ELF-1 (cell line): ENCODE results near the gene SELENOH.
"Not testable (repeated sequence)": the region's sequence is repeated elsewhere in the genome, so short reads cannot be mapped to it uniquely, and the experiment has no call there.

Experiments used
- DNase-seq: peaks from one replicate; pipeline ENCODE4 v3.0.0-alpha.2; 2016; ENCODE audit warnings: low read depth, low spot score

Gene SELENOH, protein sequence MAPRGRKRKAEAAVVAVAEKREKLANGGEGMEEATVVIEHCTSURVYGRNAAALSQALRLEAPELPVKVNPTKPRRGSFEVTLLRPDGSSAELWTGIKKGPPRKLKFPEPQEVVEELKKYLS

DNA sequence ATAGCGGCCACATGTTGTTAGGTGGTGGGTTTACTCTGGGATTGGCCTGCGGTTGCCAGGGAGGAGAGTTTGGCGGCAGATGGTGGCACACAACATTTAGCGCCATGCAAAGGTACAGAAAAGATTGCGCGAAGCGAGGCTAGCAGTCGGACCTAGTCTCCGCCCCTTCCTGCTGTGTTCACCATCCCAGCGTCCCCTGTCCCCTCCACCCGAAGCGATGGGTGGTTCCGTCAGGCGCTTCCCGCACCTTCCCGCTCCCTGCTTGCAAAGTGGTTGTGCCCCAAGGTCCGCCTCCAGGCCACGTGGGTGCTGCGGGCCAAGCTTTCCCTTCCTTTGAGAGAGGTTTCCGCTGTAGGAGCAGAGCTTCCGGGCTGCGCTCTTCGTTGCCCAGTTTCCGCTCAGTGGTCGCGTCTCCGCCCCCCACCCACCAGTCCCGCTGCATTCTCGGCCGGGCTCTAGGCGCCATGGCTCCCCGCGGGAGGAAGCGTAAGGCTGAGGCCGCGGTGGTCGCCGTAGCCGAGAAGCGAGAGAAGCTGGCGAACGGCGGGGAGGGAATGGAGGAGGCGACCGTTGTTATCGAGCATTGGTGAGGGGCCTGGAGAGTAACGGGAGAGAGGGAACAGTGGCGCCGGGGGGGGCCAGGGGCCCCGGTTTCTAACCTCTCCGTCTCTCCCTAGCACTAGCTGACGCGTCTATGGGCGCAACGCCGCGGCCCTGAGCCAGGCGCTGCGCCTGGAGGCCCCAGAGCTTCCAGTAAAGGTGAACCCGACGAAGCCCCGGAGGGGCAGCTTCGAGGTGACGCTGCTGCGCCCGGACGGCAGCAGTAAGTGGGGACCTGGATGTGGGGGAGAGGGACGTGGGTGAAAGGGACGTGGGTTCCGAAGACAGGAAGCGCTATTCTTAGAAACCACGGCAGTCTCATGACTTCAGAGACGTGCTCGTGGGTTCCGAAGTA is at the start of gene SELENOH:
Gene SELENOH (plus strand): TSS at position 360 of the 955 bp plus-strand sequence. CDS start 105 bp downstream, at position 465.
- peak; percentile 99 for DNase-seq

DNA sequence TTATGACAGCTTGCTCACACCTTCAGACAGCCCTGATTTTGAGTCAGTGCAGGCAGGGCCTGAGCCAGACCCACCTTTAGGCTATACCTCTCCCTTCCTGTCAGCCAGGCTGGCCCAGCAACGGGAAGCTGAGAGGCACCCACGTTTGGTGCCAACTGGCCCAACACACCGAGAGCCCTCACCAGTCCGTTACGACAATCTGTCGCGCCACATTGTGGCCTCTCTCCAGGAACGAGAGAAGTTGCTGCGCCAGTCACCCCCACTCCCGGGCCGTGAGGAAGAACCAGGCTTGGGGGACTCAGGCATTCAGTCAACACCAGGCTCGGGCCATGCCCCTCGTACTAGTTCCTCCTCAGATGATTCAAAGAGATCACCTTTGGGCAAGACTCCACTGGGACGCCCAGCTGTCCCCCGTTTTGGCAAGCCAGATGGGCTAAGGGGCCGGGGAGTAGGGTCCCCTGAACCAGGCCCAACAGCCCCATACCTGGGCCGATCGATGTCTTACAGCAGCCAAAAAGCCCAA is 42.4 kb upstream of the SELENOH start:
- no peak for DNase-seq

DNA sequence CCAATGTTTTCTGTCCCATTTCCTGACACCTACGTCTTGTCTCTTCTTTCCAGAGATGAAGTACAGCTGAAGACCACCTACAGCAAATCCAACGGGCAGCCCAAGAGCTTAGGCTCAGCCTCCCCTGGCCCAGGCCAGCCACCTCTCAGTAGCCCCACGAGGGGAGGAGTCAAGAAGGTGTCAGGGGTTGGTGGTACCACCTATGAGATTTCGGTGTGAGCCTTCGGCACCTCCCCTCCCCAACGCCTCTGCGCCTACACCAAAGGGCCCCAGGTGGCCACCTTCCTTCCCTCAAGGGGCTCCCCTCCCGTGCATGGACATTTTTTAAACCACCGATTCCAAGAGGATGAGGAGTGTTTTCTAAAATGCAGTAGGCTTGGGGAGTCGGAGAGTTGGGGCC is 41.5 kb upstream of the SELENOH start:
- DNase-seq = no peak

DNA sequence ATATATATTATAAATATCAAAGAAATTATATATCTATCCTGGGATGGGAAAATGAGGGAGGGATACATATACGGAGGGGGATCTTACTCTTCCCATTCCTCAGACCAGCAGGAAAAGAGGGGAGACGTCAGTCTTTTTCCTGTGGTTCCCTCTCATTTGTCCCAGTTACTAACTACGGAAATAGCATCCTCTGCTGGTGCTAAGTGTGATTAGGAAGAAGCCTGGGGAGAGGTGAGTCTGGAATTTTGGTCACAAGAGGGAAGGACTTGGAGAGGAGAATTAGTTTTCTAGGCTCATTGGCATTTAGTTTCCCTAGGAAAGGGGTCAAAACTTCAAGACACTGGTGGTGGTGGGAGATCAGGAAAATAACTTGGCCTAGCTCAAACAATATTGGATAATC is 40.9 kb upstream of the SELENOH start:
- DNase-seq = no peak

DNA sequence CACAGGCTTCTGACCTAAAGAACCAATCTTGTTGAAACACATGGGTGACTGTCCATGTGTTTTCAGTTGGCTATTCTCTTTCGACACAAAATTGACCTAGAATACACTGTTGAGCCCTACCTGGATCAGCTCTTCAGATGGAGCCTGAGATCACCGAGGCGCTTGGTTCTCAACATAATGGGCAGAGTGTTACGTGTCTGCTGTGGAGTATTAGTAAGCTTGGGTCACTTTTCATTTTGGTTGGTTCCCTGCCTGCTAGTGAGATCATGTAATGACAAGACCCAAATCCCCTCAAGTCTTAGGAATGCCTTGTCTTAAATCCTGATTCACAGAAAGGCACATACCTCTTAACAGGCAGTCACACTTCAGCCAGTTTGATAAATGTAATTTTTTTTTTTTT is 38.0 kb upstream of the SELENOH start:
- no peak for DNase-seq

DNA sequence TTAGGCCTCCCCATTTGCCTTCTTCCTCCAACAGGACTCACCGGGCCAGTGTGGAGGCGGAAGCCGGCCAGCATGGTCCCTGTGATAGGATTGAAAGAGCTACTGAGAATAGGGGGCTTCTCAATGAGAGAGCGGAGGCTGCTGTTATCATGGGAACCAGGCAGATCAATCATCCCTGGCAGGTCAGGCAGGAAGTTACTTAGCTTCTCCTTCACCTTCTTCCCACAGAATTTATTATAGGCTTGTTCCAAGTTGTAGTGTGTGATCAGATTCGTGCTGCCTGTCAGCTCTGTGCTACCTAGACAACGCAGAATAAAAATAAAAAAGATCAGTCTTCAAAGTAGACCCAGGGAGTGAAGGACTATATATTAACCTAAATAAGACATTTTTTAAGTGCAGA is 36.4 kb upstream of the SELENOH start:
- DNase-seq = no peak

DNA sequence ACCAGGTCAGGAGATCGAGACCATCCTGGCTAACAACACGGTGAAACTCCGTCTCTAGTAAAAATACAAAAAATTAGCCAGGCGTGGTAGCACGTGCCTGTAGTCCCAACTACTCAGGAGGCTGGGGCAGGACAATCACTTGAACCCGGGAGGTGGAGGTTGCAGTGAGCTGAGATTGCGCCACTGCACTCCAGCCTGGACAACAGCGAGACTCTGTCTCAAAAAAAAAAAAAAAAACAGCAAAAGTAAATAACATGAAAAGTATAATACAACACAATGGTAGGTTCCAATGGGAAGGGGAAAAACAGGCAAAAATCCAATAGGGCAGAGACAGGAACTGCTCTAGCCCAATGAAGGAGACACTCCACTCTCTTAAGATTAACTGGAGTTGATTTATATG is 35.9 kb upstream of the SELENOH start:
- not testable (repeated sequence) for DNase-seq

DNA sequence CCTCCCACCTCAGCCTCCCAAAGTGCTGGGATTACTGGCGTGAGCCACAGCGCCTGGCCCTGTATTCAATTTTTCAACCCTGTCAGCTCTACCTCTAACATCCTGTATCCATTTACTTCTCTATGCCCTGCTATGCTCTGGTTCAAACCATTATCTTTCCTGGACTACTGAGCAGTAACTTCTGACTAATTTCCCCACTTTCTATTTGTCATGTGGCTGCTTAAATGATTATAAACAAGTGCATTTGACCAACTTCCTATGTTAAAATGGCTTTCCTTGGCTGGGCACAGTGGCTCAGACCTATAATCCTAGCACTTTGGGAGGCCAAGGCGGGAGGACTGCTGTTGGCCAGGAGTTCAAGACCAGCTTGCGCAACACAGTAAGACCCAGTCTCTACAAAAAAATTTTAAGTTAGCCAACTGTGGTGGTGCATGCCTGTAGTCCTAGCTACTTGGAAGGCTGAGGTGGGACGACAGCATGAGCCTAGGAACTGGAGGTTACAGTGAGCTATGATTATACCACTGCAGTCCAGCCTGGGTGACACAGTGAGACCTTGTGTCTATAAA is 31.4 kb upstream of the SELENOH start:
- DNase-seq = no peak

DNA sequence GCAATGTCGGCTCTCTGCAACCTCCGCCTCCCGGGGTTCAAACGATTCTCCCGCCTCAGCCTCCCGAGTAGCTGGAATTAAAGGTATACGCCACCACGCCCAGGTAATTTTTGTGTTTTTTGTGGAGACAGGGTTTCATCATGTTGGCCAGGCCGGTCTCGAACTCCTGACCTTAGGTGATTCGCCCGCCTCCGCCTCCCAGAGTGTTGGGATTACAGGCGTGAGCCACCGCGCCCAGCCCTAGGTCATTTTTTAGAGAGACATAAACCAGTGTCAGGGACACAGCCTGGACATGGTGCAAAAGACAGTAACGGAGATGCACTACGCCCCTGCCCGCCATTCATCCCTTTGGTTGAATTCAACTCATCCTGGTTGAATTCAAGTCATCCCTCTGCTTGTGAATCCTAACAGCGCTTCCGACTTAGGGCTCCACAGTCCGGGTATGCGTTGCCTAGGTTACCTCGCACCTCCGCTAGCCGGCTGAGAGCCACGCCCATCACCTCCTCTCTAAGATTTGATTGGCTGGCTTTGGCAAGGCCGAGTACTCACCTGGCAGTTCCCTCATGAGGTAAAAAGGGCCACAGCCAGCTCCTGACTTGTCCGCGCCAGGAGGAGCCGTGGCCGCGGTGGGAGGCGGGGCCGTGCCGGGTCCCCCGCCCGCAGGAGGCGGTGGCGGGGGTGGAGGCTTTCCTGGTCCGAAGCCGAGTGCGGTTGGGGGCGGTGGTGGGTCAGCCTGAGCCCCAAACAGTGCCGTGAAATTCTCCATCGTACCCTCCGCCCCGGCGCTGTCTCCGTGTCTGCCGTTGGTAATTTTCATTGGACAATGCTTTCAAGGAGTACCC is 29.7 kb upstream of the SELENOH start, which contains the start of gene MED19:
Gene MED19 (minus strand): TSS at position 802 of the 842 bp plus-strand sequence. CDS start 36 bp downstream, at position 766.
- peak; percentile 99 for DNase-seq

DNA sequence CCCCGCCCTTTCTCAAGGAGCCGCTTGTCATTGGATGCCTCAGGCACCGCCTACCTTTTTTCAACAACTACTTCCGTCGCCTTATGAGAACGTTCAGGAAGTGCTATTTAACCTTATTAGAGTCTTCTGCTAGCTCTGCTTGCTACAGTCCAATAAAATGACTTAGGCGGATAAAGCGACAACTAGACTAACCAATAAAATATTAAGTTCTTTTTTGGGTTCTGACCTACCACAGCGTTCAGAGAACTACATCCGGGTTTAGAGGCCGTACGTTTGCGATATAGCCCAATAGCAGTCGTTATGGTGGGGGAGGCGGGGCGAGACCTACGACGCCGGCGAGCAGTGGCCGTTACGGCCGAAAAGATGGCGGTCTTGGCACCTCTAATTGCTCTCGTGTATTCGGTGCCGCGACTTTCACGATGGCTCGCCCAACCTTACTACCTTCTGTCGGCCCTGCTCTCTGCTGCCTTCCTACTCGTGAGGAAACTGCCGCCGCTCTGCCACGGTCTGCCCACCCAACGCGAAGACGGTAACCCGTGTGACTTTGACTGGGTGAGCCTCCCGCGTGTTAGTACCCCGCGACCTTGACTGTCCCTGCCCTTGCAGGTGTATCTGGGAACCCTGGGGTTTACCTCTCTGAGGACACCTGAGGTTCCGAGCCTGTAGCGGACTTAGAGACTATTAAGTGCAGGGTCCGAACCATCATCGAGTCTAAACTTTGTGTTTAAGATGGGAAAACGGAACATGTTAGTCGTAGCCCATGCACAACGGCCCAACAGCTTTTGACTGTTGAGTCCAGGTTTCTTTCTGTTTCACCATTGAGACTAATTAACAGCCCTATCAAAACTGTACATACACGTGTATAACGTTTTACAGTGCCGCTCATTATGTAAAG is 28.8 kb upstream of the SELENOH start, which contains the start of gene TMX2:
Gene TMX2 (plus strand): TSS at position 338 of the 895 bp plus-strand sequence. CDS start 26 bp downstream, at position 364.
- peak; percentile 97 for DNase-seq

DNA sequence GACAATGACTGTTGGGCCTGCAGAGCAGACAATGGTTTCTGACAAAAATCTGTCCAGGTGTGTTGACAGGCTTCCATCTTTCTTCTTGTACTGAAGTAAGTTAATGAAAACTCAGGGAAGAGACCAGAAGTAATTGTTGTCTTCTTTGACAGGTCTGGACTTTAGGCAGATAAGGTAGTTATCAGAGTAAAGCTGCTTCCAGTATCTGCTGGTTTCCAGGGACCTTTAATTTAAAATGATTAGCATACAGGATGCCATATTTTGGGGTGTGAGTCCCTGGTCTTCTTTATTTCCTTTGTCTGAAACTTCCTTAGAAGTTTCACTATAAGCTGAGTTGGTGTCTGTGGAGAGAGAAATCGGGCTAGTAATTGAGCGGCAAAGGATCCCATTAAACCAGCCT is 27.5 kb upstream of the SELENOH start:
- no peak for DNase-seq

DNA sequence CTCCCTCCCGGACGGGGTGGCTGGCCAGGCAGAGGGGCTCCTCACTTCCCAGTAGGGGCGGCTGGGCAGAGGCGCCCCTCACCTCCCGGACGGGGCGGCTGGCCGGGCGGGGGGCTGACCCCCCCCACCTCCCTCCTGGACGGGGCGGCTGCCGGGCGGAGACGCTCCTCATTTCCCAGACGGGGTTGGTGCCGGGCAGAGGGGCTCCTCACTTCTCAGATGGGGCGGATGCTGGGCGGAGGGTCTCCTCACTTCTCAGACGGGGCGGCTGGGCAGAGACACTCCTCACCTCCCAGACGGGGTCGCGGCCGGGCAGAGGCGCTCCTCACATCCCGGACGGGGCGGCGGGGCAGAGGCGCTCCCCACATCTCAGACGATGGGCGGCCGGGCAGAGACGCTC is 24.6 kb upstream of the SELENOH start:
- DNase-seq = not testable (repeated sequence)

DNA sequence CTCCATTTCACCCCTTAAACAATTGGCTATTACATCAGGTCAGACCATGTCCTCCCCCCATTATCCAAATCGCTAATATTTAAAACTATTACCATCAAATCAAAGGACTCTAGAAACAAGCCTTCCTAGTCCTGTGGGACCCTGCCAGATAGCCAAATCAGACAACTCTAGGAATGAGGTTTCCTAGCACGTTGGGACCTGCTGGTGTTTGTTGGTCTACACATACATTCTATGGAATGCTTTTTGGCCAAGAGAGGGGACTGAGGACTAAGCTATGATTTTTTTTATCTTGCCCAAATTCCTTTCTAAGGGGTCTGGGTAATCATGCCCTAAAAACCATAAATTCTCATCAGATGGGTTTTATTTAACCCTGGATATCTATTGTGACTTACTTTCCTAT is 14.1 kb upstream of the SELENOH start:
- DNase-seq = no peak

DNA sequence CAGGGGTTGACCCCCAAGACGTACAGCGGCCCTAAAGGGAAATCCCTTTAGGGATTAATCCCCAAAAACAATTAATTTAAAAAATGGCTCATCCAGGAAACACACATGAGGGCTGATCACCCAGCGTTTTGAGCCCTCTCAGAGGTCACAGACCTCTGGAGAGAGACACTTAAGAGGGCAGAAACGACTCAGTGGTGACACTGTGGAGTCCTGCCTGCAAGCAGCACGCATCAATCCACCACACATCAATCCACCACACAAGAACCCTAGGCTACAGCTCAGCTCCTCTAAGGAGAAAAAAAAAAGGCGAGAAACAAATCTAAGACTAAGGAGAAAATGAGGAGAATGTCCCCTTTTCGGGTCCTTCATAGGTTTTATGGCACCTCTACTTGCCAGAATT is 12.5 kb upstream of the SELENOH start:
- DNase-seq = peak; percentile 34

DNA sequence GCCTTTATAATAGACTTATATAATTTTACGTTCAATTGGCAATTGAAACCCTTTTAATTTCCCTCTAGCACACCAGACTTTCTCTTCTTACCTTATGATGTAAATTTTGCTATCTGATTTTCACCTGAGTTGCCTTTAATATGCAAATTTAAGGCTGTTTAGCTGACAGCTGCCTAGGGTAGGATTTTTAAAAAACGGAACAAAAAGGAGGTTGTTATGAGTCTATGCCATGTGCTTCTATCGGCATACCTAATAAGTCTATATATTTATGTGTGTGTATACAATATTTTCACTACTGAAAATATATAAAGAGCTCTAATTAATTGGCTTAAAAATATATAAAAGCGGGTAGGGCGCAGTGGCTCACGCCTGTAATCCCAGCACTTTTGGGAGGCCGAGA is 11.8 kb upstream of the SELENOH start:
- DNase-seq = no peak

DNA sequence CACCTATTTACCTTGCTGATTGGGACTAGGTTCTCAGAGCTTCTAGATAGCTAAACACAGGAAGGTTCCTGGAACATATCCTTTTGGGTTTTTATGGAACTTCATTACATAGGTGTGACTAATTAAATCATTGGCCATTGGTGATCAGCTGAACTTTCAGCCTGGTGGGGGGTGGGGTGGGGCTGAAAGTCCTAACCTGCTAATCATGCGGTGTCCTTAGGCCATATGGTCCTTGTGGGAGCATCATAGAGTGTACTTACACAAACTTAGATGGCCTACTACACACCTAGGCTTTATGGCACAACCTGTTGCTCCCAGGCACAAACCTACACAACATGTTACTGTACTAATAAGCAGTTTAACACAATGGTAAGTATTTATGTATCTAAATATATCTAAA is 8.6 kb upstream of the SELENOH start:
- no peak for DNase-seq

DNA sequence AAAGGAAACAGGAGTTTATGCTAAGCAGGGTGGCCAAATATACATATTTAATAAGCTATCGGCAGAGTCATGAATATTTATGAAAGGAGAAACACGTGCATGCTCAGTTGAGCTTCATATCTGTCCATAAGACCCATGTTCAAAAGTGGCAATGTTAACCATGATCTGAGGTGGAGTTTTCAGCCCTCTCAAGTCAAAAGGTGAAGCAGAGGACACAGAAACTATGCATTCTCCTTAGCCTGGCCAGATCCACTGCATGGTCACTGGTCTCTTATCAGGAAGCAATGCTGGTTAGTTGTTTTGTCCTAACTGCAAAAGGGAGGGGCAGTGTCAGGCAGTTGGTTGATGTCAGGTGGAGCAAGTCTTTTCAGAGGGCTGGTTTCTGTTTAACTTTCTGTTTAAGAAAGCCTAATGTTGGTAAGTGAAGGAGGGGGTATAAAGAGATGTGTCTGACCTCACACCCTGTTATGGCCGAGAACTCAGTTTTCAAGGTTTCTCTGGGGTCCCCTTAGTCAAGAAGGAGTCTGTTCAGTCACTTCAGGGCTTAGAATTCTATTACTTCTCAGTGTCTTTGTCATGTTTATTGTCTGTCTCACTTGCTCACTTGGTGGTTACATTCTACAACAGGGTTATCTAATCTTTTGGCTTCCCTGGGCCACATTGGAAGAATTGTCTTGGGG is 5.5 kb upstream of the SELENOH start:
- peak; percentile 43 for DNase-seq

DNA sequence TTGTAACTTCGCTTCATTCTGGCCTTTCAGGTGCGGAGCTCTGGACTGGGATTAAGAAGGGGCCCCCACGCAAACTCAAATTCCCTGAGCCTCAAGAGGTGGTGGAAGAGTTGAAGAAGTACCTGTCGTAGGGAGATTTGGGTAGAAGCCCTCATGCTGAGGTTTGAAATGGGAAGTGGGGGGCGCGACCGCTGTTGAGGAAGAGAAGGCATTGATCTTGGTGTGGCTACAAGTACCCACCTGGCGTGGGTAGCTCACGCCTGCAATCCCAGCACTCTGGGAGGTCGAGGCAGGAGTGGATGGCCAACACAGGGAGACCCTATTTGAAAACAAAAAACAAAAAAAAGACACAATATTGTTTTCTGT is 779 bp downstream of the SELENOH start:
- DNase-seq = no peak

DNA sequence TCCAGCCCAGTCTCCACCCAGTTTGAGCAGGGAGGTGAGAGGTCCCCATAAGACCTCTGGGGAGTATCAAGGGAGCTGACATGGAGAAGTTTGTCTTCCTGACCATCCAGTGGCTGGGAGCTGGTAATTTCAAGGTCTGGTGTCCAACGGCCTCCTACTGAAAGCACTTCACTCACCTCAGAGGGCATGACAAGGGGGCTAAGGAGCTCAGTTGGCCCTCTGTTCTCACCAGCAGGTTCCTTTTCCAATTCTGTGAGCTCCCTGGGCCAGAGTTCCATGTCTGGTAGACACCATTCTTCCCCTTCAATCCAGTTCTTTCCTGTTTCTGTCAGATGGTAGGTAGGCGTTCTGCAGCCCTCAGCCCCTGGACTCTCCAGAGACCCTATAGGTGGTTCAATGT is 3.1 kb downstream of the SELENOH start:
- no peak for DNase-seq

DNA sequence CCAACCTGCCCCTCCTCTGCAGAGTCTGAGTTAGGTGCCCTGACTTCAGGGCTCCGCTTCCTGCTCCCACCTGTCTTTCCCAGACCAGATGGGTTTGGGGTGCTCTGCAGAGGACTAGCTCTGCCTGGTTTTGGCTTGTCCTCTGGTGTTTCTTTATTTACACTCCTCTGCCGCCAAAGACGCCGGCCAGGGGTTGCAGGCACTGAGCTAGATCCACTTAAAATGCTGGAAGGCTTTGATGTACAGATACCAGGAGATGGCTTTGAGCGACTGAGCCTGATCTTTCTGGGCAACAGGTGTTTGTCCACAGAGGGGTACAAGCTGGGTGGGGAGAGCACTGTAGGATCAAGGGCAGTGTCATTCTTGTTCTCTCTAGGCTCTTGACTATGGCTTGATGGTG is 3.9 kb downstream of the SELENOH start:
- DNase-seq = no peak
